Inflammatory macrophage (primary cell): ENCODE data around the gene ACSS2.

ENCODE experiments used
- DNase-seq, 2 donors: peaks; one replicate each; pipeline ENCODE4 v3.0.0-alpha.2; 2020 to 2022
- total RNA-seq, 18 experiments: gene quantifications; one replicate each; lab custom pipeline; 2026; ENCODE audit warnings: mixed read lengths in 6 of 18, inconsistent platforms in 2 of 18; lab: John Stamatoyannopoulos, UW

The ACSS2 gene, protein sequence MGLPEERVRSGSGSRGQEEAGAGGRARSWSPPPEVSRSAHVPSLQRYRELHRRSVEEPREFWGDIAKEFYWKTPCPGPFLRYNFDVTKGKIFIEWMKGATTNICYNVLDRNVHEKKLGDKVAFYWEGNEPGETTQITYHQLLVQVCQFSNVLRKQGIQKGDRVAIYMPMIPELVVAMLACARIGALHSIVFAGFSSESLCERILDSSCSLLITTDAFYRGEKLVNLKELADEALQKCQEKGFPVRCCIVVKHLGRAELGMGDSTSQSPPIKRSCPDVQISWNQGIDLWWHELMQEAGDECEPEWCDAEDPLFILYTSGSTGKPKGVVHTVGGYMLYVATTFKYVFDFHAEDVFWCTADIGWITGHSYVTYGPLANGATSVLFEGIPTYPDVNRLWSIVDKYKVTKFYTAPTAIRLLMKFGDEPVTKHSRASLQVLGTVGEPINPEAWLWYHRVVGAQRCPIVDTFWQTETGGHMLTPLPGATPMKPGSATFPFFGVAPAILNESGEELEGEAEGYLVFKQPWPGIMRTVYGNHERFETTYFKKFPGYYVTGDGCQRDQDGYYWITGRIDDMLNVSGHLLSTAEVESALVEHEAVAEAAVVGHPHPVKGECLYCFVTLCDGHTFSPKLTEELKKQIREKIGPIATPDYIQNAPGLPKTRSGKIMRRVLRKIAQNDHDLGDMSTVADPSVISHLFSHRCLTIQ
- total RNA-seq, result 48.6 to 226 (median 130) reads per million in 18 experiments

DNA sequence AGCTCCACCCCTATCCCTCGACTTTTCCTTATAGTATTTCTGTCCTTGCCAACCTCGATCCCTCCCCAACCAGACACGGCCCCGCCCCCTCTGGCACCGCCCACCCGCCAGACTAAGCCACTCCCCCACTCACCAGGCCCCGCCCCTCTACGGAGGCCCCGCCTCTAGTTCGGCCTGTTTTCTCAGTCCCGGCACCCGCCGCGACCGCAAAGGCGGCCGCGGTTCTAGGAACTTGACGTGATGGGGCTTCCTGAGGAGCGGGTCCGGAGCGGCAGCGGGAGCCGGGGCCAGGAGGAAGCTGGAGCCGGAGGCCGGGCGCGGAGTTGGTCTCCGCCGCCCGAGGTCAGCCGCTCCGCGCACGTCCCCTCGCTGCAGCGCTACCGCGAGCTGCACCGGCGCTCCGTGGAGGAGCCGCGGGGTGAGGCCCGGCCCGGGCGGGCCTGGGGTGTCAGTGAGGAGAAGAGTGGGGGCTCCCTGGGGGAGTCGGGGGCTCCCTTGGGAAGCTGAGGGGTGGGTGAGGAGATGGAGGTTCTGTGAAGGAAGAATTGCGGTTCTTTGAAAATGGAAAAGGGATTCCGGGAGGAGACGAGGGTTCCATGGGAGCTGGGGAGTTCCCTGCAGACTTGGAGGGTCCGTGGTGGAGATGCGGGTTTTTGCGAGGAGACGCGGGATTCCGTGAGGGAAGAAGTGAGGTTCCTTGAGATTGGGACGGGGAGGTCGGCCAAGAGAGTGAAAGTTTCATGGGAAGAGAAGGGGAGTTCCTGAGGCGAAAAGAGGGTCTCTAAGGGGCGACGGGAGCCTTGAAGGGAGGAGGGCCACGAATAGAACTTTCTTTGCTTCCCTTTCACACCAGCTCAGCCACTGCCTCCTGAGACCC is at the start of gene ACSS2:
ACSS2 (plus strand) TSS at position 207 of the 877 bp plus-strand sequence; CDS start at position 241, 34 bp downstream.
- no peak for DNase-seq

GRCh38 chr20:34829191-34829590 is 47.2 kb upstream of the ACSS2 start:
- DNase-seq, result no peak

- peak; percentile 5 to 17 for DNase-seq
These were observed 44.5 kb upstream of the ACSS2 start for GRCh38 chr20:34831936-34832335.

DNA sequence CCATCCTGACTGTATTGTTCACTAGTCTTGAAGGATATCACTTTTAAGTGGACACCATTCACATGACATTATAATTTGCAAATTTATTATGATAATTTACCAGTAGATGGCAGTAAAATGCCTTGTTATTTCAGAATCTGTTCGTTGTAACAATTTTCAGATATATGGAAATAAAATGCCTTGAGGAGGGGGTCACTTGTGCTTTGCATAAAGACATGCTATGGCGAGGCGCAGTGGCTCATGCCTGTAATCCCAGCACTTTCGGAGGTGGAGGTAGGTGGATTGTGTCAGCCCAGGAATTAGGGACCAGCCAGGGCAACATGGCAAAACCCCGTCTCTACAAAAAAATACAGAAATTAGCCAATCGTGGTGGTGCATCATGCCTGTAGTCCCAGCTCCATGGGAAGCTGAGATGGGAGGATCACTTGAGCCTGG is 41.9 kb upstream of the ACSS2 start:
- DNase-seq, result peak; percentile 7 to 81

DNA sequence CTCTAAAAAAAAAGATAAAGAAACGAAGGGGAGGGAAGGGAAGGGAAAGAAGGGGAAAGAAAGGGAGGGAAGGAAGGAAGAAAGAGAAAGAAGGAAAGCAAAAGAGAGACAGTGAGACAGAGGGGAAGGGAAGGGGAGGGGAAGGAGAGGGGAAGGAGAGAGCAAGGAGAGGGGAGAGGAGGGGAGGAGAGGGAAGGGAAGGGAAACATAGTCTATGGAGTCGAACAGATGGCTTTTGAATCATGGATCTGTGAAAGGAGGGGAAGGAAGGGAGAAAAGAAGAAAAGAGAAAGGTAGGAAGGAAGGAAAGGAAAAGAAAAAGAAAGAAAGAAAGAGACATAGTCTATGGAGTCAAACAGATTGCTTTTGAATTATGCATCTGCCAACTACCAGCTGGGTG is 34.3 kb upstream of the ACSS2 start:
- DNase-seq, result no peak

DNA sequence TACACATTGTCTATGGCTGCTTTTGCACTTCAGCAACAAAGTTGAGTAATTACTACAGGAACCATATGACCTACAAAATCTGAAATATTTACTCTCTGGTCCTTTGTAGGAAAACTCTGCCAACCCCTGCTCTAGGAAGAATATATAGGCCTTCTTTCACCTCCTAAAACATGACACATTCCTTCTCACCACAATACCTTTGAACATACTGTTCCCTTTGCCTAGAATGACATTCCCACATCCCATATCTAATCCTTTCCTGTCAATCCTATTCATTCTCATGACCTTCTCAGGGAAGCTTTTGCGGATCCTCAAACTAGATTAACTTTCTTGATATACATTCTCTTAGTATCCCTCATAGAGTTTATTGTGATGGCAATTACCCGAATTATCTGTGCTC is 33.0 kb upstream of the ACSS2 start:
- no peak for DNase-seq

DNA sequence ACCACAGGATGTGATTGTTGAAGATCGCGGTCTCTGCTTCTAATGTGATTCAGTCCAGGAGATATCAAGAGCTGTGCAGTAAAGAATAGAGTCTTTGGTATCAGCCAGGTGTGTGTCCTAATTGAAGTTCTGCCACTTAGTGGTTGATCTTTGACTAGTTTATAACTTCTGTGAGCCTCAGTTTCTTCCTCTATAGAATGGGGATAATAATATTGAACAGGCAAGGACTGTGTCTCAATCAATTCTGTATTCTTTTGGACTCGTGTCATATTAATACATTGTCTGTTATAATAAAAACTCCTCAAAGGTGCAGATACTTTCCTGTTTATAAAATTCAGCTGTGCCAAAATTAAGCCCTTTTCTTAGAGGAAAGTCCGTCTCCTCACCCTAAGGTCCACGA is 27.8 kb upstream of the ACSS2 start:
- DNase-seq, result no peak

- no peak for DNase-seq
These were observed 26.6 kb upstream of the ACSS2 start for GRCh38 chr20:34849778-34850177.

DNA sequence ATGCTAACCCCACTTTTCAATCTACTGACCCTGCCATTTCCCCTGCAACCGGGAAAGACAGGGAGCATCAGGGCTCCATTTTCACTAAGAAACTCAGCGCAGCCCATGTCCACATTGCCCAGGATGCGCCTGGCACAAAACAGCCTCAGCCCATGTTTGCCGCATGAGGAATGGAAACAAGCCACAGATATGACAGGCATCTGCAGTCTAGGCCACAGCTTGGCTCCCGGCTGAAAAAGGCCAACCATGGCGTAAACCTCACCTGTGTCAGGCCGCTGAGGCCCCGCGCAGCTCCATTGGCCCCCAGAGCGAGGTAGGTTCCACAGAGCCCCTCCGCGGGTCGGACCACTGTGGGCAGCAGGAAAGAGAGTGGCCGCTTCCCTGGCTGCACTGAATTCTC is 25.4 kb upstream of the ACSS2 start:
- DNase-seq, result no peak

GRCh38 chr20:34852298-34852697 is 24.1 kb upstream of the ACSS2 start:
- DNase-seq, result no peak

- DNase-seq, result no peak
These were observed 17.0 kb upstream of the ACSS2 start for GRCh38 chr20:34859367-34859766.

GRCh38 chr20:34859826-34860545 is 16.4 kb upstream of the ACSS2 start:
- no peak for DNase-seq

DNA sequence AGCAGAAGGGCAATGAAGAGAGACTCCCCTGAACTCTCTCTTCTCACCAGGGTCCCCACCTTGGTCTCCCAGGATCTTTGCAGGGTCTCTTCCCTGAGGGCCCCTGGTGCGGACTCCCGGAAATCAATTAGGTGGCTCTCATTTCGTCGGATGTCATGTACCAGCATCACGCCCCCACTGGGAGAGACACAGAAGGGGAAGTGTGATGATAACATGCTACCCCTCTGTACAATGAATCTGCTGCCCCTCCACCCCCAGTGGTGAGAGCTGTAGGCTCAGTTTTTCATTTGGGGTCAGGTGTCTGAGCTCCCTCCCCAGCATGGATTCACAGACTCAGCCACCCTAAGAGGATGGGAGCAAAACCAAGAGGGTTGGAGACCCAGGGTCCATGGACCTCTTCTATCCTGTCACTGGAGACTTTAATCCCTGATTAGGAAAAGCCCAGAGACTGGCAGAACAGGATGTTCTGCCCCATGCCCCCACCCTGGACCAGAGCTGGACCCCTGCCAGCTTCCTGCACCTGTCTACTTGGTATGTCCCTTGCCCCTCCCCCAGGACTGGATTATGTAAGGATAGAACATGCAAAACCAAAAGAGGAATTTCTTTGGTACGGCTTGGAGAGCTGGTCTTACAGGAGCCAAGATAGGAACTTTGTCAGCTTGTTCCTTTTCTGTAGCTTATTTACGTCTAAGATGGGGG is 14.9 kb upstream of the ACSS2 start:
- DNase-seq, result no peak

GRCh38 chr20:34862724-34863123 is 13.7 kb upstream of the ACSS2 start:
- DNase-seq, result no peak

- no peak for DNase-seq
These were observed 12.9 kb upstream of the ACSS2 start for GRCh38 chr20:34863421-34863965.

- DNase-seq, result no peak
These were observed 12.2 kb upstream of the ACSS2 start for GRCh38 chr20:34864216-34864615.

- no peak for DNase-seq
These were observed 5.0 kb upstream of the ACSS2 start for GRCh38 chr20:34871320-34871926.

DNA sequence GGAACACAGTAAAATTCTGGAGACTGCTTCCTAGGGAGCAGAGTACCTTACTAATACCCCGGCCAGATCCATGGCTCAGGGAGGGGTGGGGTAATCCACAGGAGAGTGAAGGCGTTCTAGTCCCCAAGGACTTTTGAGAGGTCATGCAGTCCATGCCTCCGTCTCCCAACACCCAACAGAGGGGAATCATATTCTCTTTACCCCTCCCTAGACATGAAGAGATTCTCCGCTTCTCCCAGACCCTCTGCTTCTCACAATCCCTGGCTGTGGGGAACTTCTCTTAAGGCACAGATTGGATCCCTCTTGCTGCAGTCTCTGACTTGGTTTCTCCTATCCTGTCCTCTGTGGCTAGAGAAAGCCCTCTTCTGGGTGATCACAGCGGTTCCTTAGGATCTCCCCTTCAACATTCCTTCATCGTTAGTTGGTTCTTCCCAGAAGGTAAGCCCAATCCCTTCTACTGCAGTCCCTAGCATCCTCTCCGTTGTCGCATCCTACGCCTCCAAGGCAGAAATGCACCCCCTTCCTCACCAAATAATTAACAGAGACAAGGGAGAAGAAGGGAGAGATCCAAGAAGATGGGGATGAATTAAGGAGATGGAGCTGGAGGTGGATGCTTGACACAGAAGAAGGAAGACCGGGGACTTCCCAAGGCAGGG is 4.3 kb upstream of the ACSS2 start:
- no peak for DNase-seq

GRCh38 chr20:34872622-34873224 is 3.7 kb upstream of the ACSS2 start, which contains the start of gene GGT7:
TSS of gene GGT7 (minus strand) at chr20:34872856. CDS start at chr20:34872815, 41 bp downstream.
- DNase-seq, result peak; percentile 60 to 76
